GM21576 (cell line): Measurements from ENCODE around the gene PTPN5.

ENCODE experiments used
- ATAC-seq: cut with Tn5 transposase; IDR thresholded peaks from one replicate; pipeline ENCODE4 v1.9.1; 2021; ENCODE audit warnings: mild to moderate bottlenecking, moderate library complexity; ENCODE audit not compliant: unreplicated experiment

The PTPN5 gene

DNA sequence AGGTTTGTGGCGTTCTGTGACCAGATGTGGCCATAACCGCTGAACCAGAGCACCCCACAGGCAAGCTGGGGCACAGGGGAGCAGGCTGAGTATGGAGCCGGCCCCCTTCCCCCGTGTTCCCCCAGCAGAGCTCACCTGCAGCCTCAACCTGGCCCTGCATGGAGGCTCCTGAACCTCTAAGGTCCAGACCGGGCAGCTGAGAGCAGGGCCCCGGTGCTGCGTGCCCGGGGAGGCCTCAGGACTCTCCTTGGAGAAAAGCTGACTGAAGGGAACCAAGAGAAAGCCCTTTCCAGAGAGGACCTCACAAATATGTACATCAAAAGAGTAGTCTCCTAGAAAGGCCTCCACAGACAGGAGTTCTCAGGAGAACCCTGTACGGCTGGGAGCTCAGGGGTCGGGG is 48.2 kb downstream of the PTPN5 start:
- ATAC-seq = no peak

- ATAC-seq = no peak
Observed at GRCh38 chr11:18741783-18742182, 49.8 kb downstream of the PTPN5 start.

- ATAC-seq = no peak
Observed at GRCh38 chr11:18739685-18740084, 51.9 kb downstream of the PTPN5 start.

DNA sequence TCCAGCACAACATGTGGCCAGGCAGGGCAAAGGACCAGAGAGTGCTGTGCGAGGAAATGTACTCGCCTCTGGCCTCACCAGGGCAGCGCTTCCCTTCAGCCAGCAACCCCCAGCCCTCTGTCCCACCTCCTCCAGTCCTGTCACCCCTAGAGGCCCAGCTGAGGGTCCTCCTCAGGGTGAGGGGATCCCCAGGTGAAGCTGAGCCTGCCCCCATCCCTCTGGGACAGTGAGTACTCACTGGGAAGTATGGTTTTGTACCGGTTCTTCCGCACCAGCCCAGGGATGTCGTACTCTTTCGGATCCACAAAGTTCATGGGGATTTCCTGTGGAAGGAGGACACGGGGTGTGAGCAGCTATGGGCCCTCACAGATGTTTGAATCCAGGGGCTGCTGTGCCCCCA is 54.0 kb downstream of the PTPN5 start:
- no peak for ATAC-seq

- ATAC-seq = no peak
Observed at GRCh38 chr11:18736590-18737148, 54.9 kb downstream of the PTPN5 start.

DNA sequence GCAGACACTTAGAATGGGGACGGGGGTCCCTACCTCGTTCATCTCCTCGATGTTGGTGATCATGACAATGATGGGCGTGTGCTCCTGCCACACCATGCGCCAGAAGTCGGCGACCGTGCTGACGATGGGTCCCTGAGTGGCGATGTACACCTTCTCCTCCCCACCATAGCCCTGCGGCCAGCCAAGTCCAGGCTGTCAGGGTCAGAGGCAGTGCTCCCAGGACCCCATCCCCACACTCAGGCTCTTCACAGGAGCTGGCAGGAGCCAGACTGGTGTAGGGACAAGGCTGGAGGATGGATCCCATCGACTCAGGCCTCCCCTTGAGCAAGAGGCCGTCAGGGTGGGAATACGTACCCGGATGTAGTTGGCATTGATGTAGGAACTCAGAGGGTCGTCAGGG is 58.4 kb downstream of the PTPN5 start:
- ATAC-seq = no peak

GRCh38 chr11:18731949-18732821 is 59.4 kb downstream of the PTPN5 start:
- ATAC-seq = peak; percentile 70

DNA sequence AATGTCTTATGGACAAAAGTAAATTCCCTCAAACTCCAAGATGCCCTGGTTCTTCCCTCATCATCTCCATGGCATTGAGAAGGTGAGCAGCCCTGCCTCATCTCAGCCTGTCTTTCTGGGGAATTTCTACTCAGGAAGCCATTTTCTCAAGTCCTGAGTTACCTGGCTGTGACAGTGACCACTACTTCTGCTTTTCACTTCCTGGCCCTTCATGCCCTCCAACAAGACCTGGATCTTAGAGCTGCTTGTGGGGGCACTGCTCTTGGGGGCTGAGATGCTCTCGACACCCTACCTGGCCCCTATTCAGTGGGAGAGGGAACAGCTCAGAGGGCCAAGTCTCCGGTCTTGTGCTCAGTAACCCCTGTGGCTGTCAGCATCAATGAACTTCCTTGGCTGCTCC is 60.2 kb downstream of the PTPN5 start:
- no peak for ATAC-seq

- ATAC-seq = no peak
Observed at GRCh38 chr11:18730020-18730419, 61.6 kb downstream of the PTPN5 start.

- ATAC-seq = no peak
Observed at GRCh38 chr11:18729426-18729825, 62.2 kb downstream of the PTPN5 start.

DNA sequence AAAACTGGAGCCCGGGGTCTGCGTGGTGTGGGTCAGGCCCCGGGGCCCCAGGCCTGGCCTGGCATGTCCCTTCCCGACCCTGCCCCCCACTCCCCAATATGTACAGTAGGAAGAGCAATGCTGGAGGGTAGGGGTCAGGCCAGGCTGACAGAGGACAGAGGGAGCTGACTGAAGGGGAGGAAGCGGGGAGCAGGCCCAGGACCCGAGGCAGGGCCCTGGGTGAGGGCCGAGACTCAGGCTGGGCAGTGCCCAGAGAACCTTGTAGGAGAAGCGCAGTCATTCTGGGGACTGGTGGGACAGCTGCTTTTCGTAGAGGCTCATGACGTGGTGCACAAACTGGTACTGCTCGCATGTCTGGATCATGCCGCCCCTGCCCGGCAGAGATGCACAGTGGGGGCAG is 62.9 kb downstream of the PTPN5 start:
- no peak for ATAC-seq

- peak; percentile 61 for ATAC-seq
Observed at GRCh38 chr11:18727479-18728236, 63.9 kb downstream of the PTPN5 start.

DNA sequence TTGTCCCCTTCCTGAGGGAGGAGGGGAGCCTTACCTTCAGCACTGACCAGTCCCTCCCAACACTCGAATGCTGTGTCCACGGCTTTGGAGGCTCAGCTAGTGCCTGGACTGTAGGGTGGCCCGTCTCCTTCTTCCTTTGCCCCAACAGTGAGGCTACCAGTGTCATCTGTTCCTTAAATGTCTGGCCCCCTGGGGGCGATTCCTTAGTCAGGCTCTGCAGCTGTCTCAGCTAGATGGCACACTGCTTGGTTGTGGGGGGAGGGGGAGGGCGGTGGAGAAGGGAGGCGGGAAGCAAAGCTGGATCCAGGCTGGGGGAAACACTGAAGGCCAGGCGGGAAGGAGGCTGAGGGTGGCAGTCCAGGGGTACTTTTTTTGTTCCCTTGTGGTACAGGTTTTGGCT is 65.6 kb downstream of the PTPN5 start, which contains the start of gene IGSF22:
Gene IGSF22, minus strand, starts transcription at position 149 of the 400 bp plus-strand sequence. CDS start 1,952 bp downstream, outside the sequence.
- ATAC-seq = no peak

DNA sequence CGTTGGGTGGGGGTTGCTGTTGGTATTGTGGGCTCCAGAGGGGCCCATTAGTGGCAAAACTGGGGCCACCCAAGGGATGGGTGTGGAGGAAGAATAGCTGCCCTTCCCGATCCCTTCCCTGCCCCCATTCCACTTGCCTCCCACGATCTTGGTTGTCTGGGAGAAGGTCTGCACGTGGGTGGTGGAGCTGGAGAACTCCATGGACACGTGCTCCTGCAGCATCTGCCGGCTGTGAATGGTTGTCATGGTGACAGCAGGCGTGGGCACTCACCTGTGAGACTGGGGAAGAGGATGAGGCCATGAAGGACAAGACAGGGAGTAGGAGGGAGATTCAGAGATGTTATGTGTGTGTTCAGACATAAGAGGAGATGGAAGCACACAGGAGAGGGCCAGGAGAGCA is 67.6 kb downstream of the PTPN5 start:
- ATAC-seq = no peak

- no peak for ATAC-seq
Observed at GRCh38 chr11:18722293-18722637, 69.3 kb downstream of the PTPN5 start.

DNA sequence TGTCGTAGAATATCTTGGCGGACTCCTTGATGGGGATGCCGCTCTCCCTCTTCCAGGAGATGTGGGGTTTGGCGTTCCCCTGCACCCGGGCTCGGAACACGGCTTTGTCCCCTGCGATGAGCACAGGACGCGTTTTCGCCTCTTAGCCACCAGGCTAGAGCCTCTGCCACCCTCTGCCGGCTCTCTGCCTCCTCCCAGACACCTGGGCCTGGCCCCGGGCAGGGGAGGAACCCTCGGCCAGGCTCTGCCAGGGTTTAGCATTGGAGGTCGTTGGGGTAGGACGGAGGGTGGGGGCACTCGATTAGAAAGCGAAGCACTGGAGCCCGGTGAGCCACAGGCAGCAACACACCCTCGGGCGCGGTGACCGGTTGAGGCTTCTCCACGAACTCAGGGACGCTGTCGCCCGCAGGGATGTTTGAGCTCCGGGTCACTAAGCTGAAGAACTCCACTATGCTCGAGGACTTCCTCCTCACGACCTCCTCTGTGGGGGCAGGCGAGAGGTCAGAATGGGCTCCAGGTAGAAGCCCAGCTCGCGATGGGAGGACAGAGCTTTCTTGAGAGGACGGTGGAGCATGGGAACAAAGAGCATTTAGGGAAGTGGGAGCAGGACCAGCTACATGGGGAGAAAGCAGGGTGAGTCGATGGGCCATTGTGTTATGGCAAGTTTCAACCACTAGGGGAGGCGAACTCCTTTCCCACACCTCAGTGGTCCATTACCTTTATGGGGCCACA is 69.9 kb downstream of the PTPN5 start:
- ATAC-seq = peak; percentile 80

DNA sequence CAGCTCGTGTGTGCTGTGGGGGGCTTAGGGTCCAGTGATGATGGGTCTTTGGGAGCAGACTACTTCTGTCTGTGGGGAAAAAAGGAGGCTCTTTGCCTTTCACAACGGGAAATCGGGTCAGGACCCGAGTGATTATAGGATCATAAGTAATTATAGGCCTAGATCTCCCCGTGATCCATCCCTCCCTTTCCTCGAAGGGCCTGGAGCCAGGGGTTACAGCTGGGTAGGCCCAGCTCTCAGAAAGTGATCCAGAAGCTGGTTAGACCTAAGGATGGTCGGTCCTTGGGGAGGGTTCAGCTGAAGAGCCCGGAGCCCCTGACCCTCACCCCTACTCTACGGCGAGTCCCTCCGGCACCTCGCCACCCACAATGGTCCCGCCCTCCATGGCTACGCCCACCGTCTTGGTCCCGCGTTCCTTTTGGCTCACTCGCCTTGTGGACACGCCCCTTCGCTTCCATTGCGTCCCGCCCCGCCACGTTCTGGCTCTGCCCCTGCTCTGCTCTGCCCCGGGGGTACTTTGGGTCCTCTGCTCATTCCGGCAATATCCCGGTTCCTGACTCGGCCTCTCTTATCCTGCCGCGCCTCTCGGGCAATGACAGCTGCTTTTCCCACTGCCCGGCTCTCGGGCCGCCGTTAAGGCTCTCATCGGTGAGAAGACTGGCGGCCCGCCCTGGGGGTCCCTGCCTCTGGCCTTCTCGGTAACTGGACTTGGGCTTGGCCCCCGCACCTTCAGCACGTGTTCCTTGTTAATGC is 70.6 kb downstream of the PTPN5 start:
- ATAC-seq = peak; percentile 74

- ATAC-seq = no peak
Observed at GRCh38 chr11:18720091-18720807, 71.3 kb downstream of the PTPN5 start.

DNA sequence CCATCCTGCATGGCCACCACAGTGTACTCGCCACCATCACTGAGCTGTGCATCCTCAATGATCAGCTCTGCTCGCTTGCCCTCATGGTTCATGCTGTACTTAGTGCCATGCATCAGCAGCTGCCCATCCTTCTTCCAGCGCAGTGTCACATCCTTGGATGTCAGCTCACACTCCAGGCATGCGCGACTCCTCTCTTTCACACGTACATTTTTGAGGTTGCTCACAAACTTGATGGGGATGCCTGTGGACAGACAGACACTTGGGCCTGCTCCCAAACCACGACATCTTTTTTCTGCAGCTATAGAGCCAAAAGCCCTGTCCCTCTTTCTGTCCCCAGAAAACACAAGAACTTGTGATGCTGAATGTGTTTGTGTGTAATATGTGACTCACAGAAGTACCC is 76.1 kb downstream of the PTPN5 start:
- ATAC-seq = no peak

- ATAC-seq = no peak
Observed at GRCh38 chr11:18714443-18714780, 77.2 kb downstream of the PTPN5 start.
